ENCODE measurements around the gene CFAP210. TPM values are rescaled to one million over a fixed set of nuclear protein-coding genes. Genes with fewer than 3 reads are reported as not detected.

The CFAP210 gene
- total and polyA plus RNA-seq, 10 of the 15 experiments (the other 5 are each of a cell fraction or from before 2014, with no cell fraction given) = not detected

DNA sequence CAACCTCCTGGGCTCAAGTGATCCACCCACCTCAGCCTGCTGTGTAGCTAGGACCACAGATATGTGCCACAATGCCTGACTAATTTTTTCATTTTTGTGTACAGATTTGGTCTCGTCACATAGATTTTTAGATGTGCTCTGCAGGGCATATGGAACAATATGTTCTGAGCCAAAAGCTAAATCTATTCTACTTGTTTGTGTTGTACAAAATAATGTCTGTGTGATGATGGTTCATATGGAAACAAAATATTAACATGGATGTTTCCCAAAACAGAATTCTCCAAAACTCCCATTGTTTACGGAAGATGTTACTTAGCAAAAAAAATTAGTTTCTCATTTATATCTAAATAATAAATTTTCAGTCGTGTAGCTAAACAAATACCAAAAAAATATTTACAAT, 26.8 kb upstream of the CFAP210 start:
- H4K20me1 ChIP-seq (ENCODE audit: control insufficient read depth, insufficient read depth) = no peaks in the 10 kb centered on the region
- ChIA-PET POLR2A (interaction anchor here (0.5 to 0.9 kb wide), 2 partner anchors 15 to 141 kb away, joined by 3 to 4 read pairs; no protein-coding TSS in a partner anchor), RAD21 (ENCODE audit: unreplicated experiment) (no interaction called here), SMC1A (ENCODE audit: uncharacterized antibody, unreplicated experiment) (no interaction called here), CTCF (interaction anchor here (0.6 kb wide), 1 partner anchor 1774 kb away, joined by 3 read pairs; no protein-coding TSS in a partner anchor)
- H3K36me3 ChIP-seq (ENCODE audit: control insufficient read depth in 2 of 2, insufficient read depth in 2 of 2, low read length in 1 of 2) = no peaks in the 10 kb centered on the region
- H3K79me2 ChIP-seq (ENCODE audit: control insufficient read depth, insufficient read depth, low read length) = no peaks in the 10 kb centered on the region
- H3K9me3 ChIP-seq (replicated peaks; ENCODE audit: control insufficient read depth, insufficient read depth, low read length) = no peaks in the 10 kb centered on the region
- H3K27ac ChIP-seq (ENCODE audit: control insufficient read depth, insufficient read depth) = no peak overlapping the region
- H3K4me2 ChIP-seq (ENCODE audit: control insufficient read depth, insufficient read depth) = no peak overlapping the region
- H3K9ac ChIP-seq (ENCODE audit: control insufficient read depth, insufficient read depth, low read length) = no peak overlapping the region
- TF ChIP-seq SMARCA5 (IDR thresholded peaks at IDR 0.05) = no peak
- TF ChIP-seq, protein P1, sequence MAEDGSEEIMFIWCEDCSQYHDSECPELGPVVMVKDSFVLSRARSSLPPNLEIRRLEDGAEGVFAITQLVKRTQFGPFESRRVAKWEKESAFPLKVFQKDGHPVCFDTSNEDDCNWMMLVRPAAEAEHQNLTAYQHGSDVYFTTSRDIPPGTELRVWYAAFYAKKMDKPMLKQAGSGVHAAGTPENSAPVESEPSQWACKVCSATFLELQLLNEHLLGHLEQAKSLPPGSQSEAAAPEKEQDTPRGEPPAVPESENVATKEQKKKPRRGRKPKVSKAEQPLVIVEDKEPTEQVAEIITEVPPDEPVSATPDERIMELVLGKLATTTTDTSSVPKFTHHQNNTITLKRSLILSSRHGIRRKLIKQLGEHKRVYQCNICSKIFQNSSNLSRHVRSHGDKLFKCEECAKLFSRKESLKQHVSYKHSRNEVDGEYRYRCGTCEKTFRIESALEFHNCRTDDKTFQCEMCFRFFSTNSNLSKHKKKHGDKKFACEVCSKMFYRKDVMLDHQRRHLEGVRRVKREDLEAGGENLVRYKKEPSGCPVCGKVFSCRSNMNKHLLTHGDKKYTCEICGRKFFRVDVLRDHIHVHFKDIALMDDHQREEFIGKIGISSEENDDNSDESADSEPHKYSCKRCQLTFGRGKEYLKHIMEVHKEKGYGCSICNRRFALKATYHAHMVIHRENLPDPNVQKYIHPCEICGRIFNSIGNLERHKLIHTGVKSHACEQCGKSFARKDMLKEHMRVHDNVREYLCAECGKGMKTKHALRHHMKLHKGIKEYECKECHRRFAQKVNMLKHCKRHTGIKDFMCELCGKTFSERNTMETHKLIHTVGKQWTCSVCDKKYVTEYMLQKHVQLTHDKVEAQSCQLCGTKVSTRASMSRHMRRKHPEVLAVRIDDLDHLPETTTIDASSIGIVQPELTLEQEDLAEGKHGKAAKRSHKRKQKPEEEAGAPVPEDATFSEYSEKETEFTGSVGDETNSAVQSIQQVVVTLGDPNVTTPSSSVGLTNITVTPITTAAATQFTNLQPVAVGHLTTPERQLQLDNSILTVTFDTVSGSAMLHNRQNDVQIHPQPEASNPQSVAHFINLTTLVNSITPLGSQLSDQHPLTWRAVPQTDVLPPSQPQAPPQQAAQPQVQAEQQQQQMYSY (CRISPR knock-in tag; IDR thresholded peaks at IDR 0.05) = no peak
- TF ChIP-seq, protein P2, sequence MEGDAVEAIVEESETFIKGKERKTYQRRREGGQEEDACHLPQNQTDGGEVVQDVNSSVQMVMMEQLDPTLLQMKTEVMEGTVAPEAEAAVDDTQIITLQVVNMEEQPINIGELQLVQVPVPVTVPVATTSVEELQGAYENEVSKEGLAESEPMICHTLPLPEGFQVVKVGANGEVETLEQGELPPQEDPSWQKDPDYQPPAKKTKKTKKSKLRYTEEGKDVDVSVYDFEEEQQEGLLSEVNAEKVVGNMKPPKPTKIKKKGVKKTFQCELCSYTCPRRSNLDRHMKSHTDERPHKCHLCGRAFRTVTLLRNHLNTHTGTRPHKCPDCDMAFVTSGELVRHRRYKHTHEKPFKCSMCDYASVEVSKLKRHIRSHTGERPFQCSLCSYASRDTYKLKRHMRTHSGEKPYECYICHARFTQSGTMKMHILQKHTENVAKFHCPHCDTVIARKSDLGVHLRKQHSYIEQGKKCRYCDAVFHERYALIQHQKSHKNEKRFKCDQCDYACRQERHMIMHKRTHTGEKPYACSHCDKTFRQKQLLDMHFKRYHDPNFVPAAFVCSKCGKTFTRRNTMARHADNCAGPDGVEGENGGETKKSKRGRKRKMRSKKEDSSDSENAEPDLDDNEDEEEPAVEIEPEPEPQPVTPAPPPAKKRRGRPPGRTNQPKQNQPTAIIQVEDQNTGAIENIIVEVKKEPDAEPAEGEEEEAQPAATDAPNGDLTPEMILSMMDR (IDR thresholded peaks at IDR 0.05 in 2 of 3, conservative IDR thresholded peaks at IDR 0.05 in 1 of 3; ENCODE audit: control insufficient read depth in 2 of 3, extremely low read depth in 1 of 3, insufficient read depth in 1 of 3, low read depth in 3 of 3, low read length in 3 of 3) = no peak
- TF ChIP-seq, protein P3, sequence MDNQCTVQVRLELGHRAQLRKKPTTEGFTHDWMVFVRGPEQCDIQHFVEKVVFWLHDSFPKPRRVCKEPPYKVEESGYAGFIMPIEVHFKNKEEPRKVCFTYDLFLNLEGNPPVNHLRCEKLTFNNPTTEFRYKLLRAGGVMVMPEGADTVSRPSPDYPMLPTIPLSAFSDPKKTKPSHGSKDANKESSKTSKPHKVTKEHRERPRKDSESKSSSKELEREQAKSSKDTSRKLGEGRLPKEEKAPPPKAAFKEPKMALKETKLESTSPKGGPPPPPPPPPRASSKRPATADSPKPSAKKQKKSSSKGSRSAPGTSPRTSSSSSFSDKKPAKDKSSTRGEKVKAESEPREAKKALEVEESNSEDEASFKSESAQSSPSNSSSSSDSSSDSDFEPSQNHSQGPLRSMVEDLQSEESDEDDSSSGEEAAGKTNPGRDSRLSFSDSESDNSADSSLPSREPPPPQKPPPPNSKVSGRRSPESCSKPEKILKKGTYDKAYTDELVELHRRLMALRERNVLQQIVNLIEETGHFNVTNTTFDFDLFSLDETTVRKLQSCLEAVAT (IDR thresholded peaks at IDR 0.05) = no peak
- no peak for TF ChIP-seq PML (IDR thresholded peaks at IDR 0.05; ENCODE audit: low read length)
- no peak for TF ChIP-seq TCF12 (IDR thresholded peaks at IDR 0.05; ENCODE audit: low read depth, low read length)
- no peak for TF ChIP-seq YY1 (IDR thresholded peaks at IDR 0.05; ENCODE audit: low read depth, low read length)
- TF ChIP-seq MTA2 (IDR thresholded peaks at IDR 0.05; ENCODE audit: low read depth) = no peak
- TF ChIP-seq GATAD2B (conservative IDR thresholded peaks at IDR 0.05; ENCODE audit: low read depth) = no peak
- no peak for TF ChIP-seq CEBPB (IDR thresholded peaks at IDR 0.05; ENCODE audit: borderline replicate concordance in 1 of 2, low read depth in 2 of 2, low read length in 2 of 2)
- no peak for TF ChIP-seq MYB (IDR thresholded peaks at IDR 0.05; ENCODE audit: borderline replicate concordance, low read depth, low read length)
- TF ChIP-seq STAT1 (conservative IDR thresholded peaks at IDR 0.05) = no peak
- no peak for TF ChIP-seq BCL11A (IDR thresholded peaks at IDR 0.05; ENCODE audit: low read depth, low read length)
- 43% methylated on average over 3 of the region's 3 CpGs for whole genome bisulfite sequencing (ENCODE audit: insufficient coverage, insufficient replicate concordance, low lambda C conversion rate, missing lambda C conversion rate)
- DNase-seq (ENCODE audit: low read depth, low spot score) (no peak), ATAC-seq (no peak), FAIRE-seq (no peak)
- BruUV-seq (replicated peaks) = no TSS peak
- H3K4me3 ChIP-seq = no peak overlapping the region
- no peaks in the 10 kb centered on the region for H3K27me3 ChIP-seq (replicated peaks in 1 of 2; ENCODE audit: control insufficient read depth in 2 of 2, insufficient read depth in 2 of 2, low read length in 1 of 2)
- no peak overlapping the region for H2AFZ ChIP-seq (ENCODE audit: control insufficient read depth, low read depth, low read length)
- in situ Hi-C loops (cut with MboI) (no loop called here), intact Hi-C loops (cut with micrococcal nuclease; ENCODE audit: unreplicated experiment) (no loop called here)
- H3K4me1 ChIP-seq (ENCODE audit: control insufficient read depth, insufficient read depth, low read length) = no peaks in the 10 kb centered on the region; the same call in 1 of the 2 replicates

Measured in GM12878 (cell line).